Mucosa of descending colon (tissue), 3 donors: ENCODE measurements around the gene XKR3. TPM values are rescaled to one million over a fixed set of nuclear protein-coding genes. Genes with fewer than 3 reads are reported as not detected.
"Not testable (repeated sequence)": the region's sequence is repeated elsewhere in the genome, so short reads cannot be mapped to it uniquely, and the experiment has no call there.

Experiments used
- ATAC-seq: fragments of 200-7000 bp; cut with Tn5 transposase; one replicate; pipeline ENCODE4 v1.9.1; 2020; ENCODE audit warnings: mild to moderate bottlenecking, moderate library complexity
- DNase-seq, 3 donors: peaks; one replicate each; pipeline ENCODE4 v3.0.0-alpha.2; 2020
- H3K36me3 ChIP-seq: fragments of 200-600 bp; one replicate; pipeline ENCODE4 v1.8.0; 2021; ENCODE audit warnings: low read depth, mild to moderate bottlenecking
- H3K4me1 ChIP-seq: fragments of 200-600 bp; one replicate; pipeline ENCODE4 v1.8.0; 2021; ENCODE audit warnings: low read depth, mild to moderate bottlenecking
- H3K4me3 ChIP-seq: fragments of 200-600 bp; one replicate; pipeline ENCODE4 v1.8.0; 2021; ENCODE audit warnings: mild to moderate bottlenecking
- H3K9me3 ChIP-seq: fragments of 200-600 bp; one replicate; pipeline ENCODE4 v1.8.0; 2021; ENCODE audit warnings: mild to moderate bottlenecking
- intact Hi-C, 2 donors: fragments of 100-400 bp; cut with DNase I in 1 of 2; cut with micrococcal nuclease in 1 of 2; formaldehyde crosslinking; loops; one replicate each; pipeline versions ENCODE4 v1.11.0 to v1.11.1; 2022; cut with DNase I, micrococcal nuclease
- total RNA-seq, 3 donors: library from RNA; stranded (reverse); fragmentation: NEBNext Ultra II Directional in 2 of 3; extraction: Animal tissue kit (Norgen Biotek cat#: 25700) in 2 of 3; gene quantifications; one replicate each; pipeline versions ENCODE4 v1.2.1 to v1.2.4, GENCODE V29; 2021 to 2023
- donor health status: DM: no; HTN: no; CAD: no; lungs with moderate emphysema.
- donor health status: DM: no; HTN: no; CAD: no.
- donor health status: DM: no; HTN: yes; CAD: no.

XKR3 gene
- total RNA-seq, 3 donors from 2014 or later: not detected

DNA sequence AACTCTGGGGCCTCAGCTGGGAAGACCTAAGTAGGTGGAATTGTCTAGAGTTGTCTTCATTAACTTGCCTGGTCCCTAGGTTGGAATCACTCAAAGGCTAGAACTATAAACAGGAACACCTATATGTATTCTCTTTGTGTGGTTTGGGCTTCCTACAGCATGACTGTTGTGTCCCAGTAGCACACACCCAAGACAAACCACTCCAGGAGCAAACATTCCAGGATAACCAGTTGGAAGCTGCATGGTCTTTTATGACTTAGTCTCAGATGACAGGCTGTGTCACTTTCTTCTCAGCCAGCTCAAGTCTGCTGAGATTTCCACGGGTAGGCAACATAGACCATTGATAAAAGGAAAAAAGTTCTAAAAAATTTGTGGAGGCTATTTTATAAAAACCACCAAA, 90.9 kb downstream of the XKR3 start:
- intact Hi-C loops, H3K36me3 ChIP-seq, ATAC-seq, DNase-seq, H3K4me3 ChIP-seq, H3K4me1 ChIP-seq: not testable (repeated sequence)
- H3K9me3 ChIP-seq: peaks cover 32% of the 10 kb centered on the region

Other genes with a start within 250 kb of the XKR3 start
- not detected for gene CCT8L2, start 232.6 kb downstream of the XKR3 start, total RNA-seq
- gene GAB4, start 182.8 kb upstream of the XKR3 start, total RNA-seq: not detected